ENCODE measurements around the gene PPHLN1.
"Not testable (repeated sequence)": the region's sequence is repeated elsewhere in the genome, so short reads cannot be mapped to it uniquely, and the experiment has no call there.

PPHLN1 gene

DNA sequence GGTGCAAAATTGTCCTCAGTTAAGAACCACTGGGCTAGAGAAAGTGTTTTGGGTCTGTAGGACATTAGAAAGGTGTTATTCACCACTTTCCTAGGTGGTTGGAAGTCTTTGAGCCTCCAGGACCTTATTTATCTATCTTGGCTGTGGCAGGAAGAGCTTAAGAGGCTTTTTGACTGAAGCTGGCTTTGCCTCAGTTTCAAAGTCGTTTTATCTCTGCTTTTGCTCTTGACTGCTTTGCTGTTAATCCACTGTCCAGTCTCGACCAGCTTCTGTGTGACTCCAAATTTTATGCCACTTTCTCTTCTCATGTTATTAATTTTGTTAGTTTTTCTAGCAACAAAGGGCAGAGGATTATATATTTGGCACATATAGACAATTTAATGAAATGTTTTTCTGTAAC is 60.3 kb downstream of the PPHLN1 start:
- H3K4me3 ChIP-seq (ENCODE audit: low read depth, low read length): no peak overlapping the region
- no peak for DNase-seq (ENCODE audit: low read depth)
- TF ChIP-seq, protein P1, sequence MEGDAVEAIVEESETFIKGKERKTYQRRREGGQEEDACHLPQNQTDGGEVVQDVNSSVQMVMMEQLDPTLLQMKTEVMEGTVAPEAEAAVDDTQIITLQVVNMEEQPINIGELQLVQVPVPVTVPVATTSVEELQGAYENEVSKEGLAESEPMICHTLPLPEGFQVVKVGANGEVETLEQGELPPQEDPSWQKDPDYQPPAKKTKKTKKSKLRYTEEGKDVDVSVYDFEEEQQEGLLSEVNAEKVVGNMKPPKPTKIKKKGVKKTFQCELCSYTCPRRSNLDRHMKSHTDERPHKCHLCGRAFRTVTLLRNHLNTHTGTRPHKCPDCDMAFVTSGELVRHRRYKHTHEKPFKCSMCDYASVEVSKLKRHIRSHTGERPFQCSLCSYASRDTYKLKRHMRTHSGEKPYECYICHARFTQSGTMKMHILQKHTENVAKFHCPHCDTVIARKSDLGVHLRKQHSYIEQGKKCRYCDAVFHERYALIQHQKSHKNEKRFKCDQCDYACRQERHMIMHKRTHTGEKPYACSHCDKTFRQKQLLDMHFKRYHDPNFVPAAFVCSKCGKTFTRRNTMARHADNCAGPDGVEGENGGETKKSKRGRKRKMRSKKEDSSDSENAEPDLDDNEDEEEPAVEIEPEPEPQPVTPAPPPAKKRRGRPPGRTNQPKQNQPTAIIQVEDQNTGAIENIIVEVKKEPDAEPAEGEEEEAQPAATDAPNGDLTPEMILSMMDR (conservative IDR thresholded peaks at IDR 0.05; ENCODE audit: low read depth, low read length): no peak

DNA sequence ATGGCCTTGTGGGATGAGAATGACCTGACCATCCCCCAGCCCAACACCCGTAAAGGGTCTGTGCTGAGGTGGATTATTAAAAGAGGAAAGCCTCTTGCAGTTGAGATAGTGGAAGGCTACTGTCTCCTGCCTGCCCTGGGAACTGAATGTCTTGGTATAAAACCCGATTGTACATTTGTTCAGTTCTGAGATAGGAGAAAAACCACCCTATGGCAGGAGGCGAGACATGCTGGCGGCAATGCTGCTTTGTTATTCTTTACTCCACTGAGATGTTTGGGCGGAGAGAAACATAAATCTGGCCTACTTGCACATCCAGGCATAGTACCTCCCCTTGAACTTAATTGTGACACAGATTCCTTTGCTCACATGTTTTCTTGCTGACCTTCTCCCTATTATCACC is 62.1 kb downstream of the PPHLN1 start:
- DNase-seq (ENCODE audit: low read depth): not testable (repeated sequence)

DNA sequence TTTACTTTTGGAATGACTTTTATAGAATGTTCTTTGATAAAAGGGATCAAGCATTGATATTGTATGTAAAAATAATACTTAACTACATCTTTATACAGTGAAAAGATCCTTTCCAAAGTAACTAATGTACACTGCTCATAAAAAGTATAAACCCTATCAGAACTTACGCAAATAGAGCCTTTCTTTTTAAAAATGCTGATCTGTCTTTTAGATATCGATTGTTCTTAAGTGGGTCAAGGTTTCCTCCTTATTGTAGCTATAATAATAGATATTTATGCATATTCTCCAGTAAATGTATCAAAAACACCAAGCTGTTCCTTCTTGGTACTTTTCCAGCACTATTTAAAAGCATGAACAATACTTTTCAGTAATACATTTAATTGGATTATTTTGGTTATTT is 68.5 kb downstream of the PPHLN1 start:
- no peak overlapping the region for H3K4me3 ChIP-seq (ENCODE audit: low read depth, low read length)
- DNase-seq (ENCODE audit: low read depth): no peak
- TF ChIP-seq, protein P1 (conservative IDR thresholded peaks at IDR 0.05; ENCODE audit: low read depth, low read length): no peak

More for the DNA sequence above, 62.1 kb downstream of the PPHLN1 start:
- H3K4me3 ChIP-seq (ENCODE audit: low read depth, low read length): not testable (repeated sequence)

DNA sequence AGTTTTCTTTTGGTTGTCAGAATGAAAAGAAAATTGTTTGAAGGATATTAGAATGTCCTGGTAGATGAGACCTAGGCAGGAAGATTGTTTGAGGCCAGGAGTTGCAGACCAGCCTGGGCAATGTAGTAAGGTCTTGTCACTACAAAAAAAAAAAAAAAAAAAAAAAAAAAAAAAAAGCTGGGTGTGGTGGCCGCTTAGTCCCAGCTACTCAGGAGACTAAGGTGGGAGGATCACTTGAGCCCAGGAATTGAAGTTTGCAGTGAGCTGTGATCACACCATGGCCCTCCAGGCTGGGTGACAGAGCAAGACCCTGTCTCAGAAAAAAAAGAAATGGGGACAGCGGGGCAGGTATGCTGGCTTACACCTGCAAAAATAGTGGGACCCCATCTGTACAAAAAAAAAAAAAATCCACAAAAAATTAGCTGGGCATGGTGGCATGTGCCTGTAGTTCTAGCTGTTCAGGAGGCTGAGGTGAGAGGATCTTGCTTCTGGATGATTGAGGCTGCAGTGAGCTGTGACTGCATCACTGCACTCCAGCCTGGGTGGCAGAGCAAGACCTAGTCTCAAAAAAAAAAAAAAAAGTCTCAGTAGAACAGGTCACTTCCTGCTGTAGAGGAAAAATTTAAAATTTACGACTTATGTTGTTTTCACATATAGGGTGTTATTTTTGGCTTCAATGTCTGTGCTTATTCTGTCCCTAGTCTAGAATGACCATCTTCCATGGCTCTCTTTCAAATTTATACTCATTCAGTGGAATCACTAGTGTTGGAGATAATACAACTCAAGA is 70.7 kb downstream of the PPHLN1 start:
- H3K4me3 ChIP-seq (ENCODE audit: low read depth, low read length): no peak overlapping the region
- no peak for DNase-seq (ENCODE audit: low read depth)
- TF ChIP-seq, protein P1 (conservative IDR thresholded peaks at IDR 0.05; ENCODE audit: low read depth, low read length): no peak

DNA sequence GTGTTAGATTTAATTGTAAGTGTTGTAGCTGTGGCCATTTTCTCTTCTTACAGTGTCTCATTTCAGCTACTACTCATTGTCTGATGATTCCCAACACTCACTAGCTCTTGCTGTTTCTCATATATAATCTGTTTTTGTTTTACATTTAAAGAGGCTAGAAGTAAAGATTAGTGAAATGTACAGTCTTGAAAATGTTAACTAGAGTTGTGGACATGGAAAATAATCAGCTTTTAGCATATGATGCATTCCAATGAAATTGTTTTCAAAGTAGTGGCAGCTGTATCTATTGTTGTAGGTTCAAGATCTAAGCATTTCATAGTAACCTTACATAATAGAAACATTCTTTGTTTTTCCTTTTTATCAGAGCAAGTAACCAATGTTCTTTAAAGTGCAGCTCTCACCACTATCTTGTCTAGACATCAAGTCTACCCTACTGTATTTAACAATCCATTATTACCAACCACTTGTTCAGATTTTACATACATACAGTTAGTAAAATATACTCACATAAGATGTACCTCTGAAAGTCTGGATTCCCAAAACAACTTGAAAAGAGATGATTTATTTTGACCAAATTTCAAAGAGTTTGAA is 76.9 kb downstream of the PPHLN1 start:
- H3K4me3 ChIP-seq (ENCODE audit: low read depth, low read length): no peak overlapping the region
- DNase-seq (ENCODE audit: low read depth): no peak
- TF ChIP-seq, protein P1 (conservative IDR thresholded peaks at IDR 0.05; ENCODE audit: low read depth, low read length): no peak

DNA sequence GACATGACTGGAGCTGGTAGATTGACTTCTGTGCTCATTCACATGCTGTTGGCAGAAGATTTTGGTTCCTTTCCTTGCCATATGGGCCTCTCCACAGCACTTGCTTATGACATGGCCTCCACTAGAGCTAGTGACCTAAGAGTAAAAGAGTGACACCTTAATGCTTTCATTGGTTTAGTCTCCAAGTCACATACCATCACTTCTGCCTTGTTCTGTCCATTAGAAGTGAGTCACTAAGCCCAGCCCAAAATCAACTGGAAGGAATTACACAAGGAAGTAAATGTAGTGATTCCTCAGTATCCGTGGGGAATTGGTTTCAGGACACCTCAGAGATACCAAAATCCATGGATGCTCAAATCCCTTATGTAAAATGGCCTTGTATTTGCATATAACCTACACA is 81.3 kb downstream of the PPHLN1 start:
- TF ChIP-seq, protein P1 (conservative IDR thresholded peaks at IDR 0.05; ENCODE audit: low read depth, low read length): no peak
- H3K4me3 ChIP-seq (ENCODE audit: low read depth, low read length): no peak overlapping the region
- DNase-seq (ENCODE audit: low read depth): no peak

DNA sequence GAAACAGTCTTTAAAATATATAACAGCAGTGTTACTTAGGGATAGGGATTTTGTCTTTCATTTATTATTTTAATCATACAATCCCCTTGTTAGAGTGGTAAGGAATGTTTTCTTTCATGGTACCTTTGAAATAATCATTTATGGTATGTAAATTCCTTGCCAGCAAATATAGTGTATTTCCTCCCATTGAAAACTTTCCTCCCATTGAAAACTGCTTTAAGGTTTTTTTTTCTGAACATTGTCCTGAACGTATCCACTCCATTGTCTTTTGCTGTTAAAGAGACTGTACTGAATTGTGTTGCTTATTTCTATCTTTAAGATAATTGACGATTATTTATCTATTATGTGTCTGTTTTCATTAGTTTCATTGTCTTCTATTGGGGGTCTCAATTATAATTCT is 83.5 kb downstream of the PPHLN1 start:
- TF ChIP-seq, protein P1 (conservative IDR thresholded peaks at IDR 0.05; ENCODE audit: low read depth, low read length): no peak
- DNase-seq (ENCODE audit: low read depth): no peak
- H3K4me3 ChIP-seq (ENCODE audit: low read depth, low read length): no peak overlapping the region

Data from choroid plexus epithelial cell (primary cell).